ENCODE data around the gene CNPY4. TPM values are rescaled to one million over a fixed set of nuclear protein-coding genes. Genes with fewer than 3 reads are reported as not detected.

Gene CNPY4
- polyA plus RNA-seq, 3 donors = 6.2 to 6.8 (median 6.2) TPM

GRCh38 chr7:100119970-100120732 is 717 bp downstream of the CNPY4 start:
- Mint-ChIP-seq H3K4me1 (peaks cover 45% of the 10 kb centered on the region), H3K27ac (peak overlapping the region; percentile 97 to 99 (median 99))
- 61% methylated on average over 9 of the region's 19 CpGs for WGBS (ENCODE audit: insufficient coverage)

GRCh38 chr7:100120733-100121036 is 1.3 kb downstream of the CNPY4 start:
- intact Hi-C loops (cut with micrococcal nuclease) = loop anchor here in 1 of 2 donors (10.0 kb wide), 1 partner anchor 554 kb away; the partner anchor contains the start of gene GNB2
- Histone ChIP-seq H3K9ac (ENCODE audit: insufficient read depth, low read length, poor library complexity, severe bottlenecking) (no peak overlapping the region), H3K36me3 (replicated peaks in 1 of 2; ENCODE audit: control insufficient read depth in 1 of 2, insufficient read depth in 2 of 2, low read length in 2 of 2) (no peaks in the 10 kb centered on the region), H3K27ac (ENCODE audit: low read depth in 1 of 2, low read length in 2 of 2) (peak overlapping the region in 1 of 2 donors; percentile 91), H3K27me3 (ENCODE audit: control insufficient read depth in 2 of 2, insufficient read depth in 2 of 2, low read length in 2 of 2) (no peaks in the 10 kb centered on the region), H3K4me2 (replicated peaks; ENCODE audit: extremely low read depth, low read length, poor library complexity, severe bottlenecking) (no peak overlapping the region), H4K20me1 (ENCODE audit: insufficient read depth, low read length) (peaks cover 3% of the 10 kb centered on the region), H3K4me3 (replicated peaks in 1 of 3; ENCODE audit: low read depth in 2 of 3, low read length in 3 of 3) (peak overlapping the region in 1 of 3 experiments; percentile 89), H2AFZ (ENCODE audit: insufficient read depth, low read depth, low read length, poor library complexity, severe bottlenecking) (no peak overlapping the region), H3K79me2 (ENCODE audit: insufficient read depth, low read length) (peaks cover 19% of the 10 kb centered on the region), H3K4me1 (ENCODE audit: control insufficient read depth in 1 of 2, insufficient read depth in 2 of 2, low read length in 2 of 2) (peaks cover 46 to 51% of the 10 kb centered on the region in 2 donors), H3K9me3 (replicated peaks in 1 of 2; ENCODE audit: control insufficient read depth in 1 of 2, insufficient read depth in 1 of 2, low read length in 2 of 2) (no peaks in the 10 kb centered on the region)
- Mint-ChIP-seq H3K9me3 (no peaks in the 10 kb centered on the region), H3K36me3 (peaks cover 2 to 5% of the 10 kb centered on the region in 2 donors), H3K27me3 (ENCODE audit: low read depth in 3 of 3) (no peaks in the 10 kb centered on the region), H3K27ac (peak overlapping the region in 6 of 7 donors; percentile 22 to 99 (median 88)), H3K4me3 (peak overlapping the region in 1 of 2 donors; percentile 13), H3K4me1 (peaks cover 50% of the 10 kb centered on the region)
- TF ChIP-seq CTCF (IDR thresholded peaks at IDR 0.05) = no peak
- no peak for DNase-seq
- 57% methylated on average over 1 of the region's 1 CpG for WGBS (ENCODE audit: insufficient coverage)

More at GRCh38 chr7:100119970-100120732, 717 bp downstream of the CNPY4 start:
- Mint-ChIP-seq H3K36me3 (peaks cover 2 to 10% of the 10 kb centered on the region in 2 donors), H3K4me3 (peak overlapping the region; percentile 90 to 98), H3K27me3 (ENCODE audit: low read depth in 3 of 3) (no peaks in the 10 kb centered on the region), H3K9me3 (no peaks in the 10 kb centered on the region)
- peak in 2 of 3 donors; percentile 31 to 35 for DNase-seq
- Histone ChIP-seq H3K79me2 (ENCODE audit: insufficient read depth, low read length) (peaks cover 15% of the 10 kb centered on the region), H2AFZ (ENCODE audit: insufficient read depth, low read depth, low read length, poor library complexity, severe bottlenecking) (peak overlapping the region; percentile 91), H3K4me2 (replicated peaks; ENCODE audit: extremely low read depth, low read length, poor library complexity, severe bottlenecking) (peak overlapping the region; percentile 98), H3K9ac (ENCODE audit: insufficient read depth, low read length, poor library complexity, severe bottlenecking) (peak overlapping the region; percentile 72), H3K4me3 (replicated peaks in 1 of 3; ENCODE audit: low read depth in 2 of 3, low read length in 3 of 3) (peak overlapping the region; percentile 53 to 91 (median 89)), H3K4me1 (ENCODE audit: control insufficient read depth in 1 of 2, insufficient read depth in 2 of 2, low read length in 2 of 2) (peaks cover 41 to 46% of the 10 kb centered on the region in 2 donors), H3K9me3 (replicated peaks in 1 of 2; ENCODE audit: control insufficient read depth in 1 of 2, insufficient read depth in 1 of 2, low read length in 2 of 2) (no peaks in the 10 kb centered on the region), H3K27me3 (ENCODE audit: control insufficient read depth in 2 of 2, insufficient read depth in 2 of 2, low read length in 2 of 2) (no peaks in the 10 kb centered on the region), H4K20me1 (ENCODE audit: insufficient read depth, low read length) (no peaks in the 10 kb centered on the region), H3K36me3 (replicated peaks in 1 of 2; ENCODE audit: control insufficient read depth in 1 of 2, insufficient read depth in 2 of 2, low read length in 2 of 2) (no peaks in the 10 kb centered on the region), H3K27ac (ENCODE audit: low read depth in 1 of 2, low read length in 2 of 2) (peak overlapping the region; percentile 68 to 91)
- intact Hi-C loops (cut with micrococcal nuclease) = loop anchor here (1.0 to 10.0 kb wide), 2 partner anchors 7 to 555 kb away; partner anchors contain the start of gene GNB2 (in 1 of the 2)
- no peak for TF ChIP-seq CTCF (IDR thresholded peaks at IDR 0.05)
